ENCODE results near the gene CDK3.
A peak's percentile ranks its signal among the peaks of the same experiment; 100 is the strongest.

- TF ChIP-seq POLR2AphosphoS5 (IDR thresholded peaks at IDR 0.05) (peak; percentile 16 to 19), CTCF (IDR thresholded peaks at IDR 0.05) (no peak), EP300 (IDR thresholded peaks at IDR 0.05) (peak in 2 of 4 donors; percentile 17 to 78)
Observed at GRCh38 chr17:76054112-76054476, 53.4 kb downstream of the CDK3 start.
